Measurements from ENCODE around the gene FAM156A. TPM values are rescaled to one million over a fixed set of nuclear protein-coding genes. Genes with fewer than 3 reads are reported as not detected.
"Not testable (repeated sequence)": the region's sequence is repeated elsewhere in the genome, so short reads cannot be mapped to it uniquely, and the experiment has no call there.

The FAM156A gene, protein sequence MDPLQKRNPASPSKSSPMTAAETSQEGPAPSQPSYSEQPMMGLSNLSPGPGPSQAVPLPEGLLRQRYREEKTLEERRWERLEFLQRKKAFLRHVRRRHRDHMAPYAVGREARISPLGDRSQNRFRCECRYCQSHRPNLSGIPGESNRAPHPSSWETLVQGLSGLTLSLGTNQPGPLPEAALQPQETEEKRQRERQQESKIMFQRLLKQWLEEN
- 10 to 100 TPM in 1 of 2 donors, 1 to 10 TPM in 1; 4.6 to 55.5 TPM for total RNA-seq

DNA sequence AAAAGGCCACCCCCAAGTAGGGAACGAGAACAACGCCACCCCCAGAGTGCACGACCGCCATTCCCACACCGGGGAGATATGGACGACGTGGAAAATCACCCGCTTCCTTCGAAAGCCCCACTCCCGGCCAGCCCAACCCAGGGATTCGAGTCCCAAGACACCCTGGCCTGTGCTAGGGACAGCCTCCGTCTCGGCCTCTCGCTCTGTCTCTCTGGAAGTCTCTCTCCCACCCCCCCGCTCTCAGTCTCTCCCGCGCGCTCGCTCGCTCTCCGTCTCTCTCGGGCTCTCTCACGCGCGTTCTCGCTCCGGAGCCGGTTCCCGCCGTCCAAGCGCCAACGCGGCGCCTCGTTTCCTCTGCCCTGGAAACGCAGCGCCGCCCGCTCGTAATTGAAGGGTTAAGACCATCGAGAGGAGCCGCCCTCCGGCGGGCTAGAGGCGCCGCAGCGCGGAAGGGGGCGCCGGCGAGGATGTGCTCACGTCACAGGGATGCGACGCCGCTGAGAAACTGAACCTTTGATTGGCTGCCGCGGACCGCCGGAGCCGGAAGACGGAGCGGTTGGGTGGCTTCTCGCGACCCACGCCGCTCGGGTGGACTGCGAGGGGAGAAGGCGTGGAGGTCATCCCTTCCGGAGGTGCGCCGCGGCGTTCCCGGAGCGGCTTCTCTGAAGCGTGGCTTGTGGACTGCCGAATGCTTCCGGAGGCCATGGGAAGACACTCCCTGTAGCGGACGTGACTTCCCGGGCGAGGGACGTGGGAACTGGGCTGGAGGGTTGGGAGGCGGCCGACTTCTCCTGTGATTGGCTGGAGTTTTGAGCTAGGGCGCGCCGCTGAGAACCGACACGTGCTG lies at the start of gene FAM156A:
TSS of gene FAM156A (minus strand) at position 406 of the 847 bp plus-strand sequence. CDS start 9,930 bp downstream, outside the sequence.
- H3K4me1 ChIP-seq (replicated peaks); H3K36me3 ChIP-seq; DNase-seq (ENCODE audit: low spot score); H3K4me3 ChIP-seq; H3K9me3 ChIP-seq; intact Hi-C loops (cut with DNase I); H3K27me3 ChIP-seq (replicated peaks; ENCODE audit: insufficient read depth); H3K27ac ChIP-seq: not testable (repeated sequence)
- WGBS = no CpG with 5 or more reads among the region's 91 CpGs

DNA sequence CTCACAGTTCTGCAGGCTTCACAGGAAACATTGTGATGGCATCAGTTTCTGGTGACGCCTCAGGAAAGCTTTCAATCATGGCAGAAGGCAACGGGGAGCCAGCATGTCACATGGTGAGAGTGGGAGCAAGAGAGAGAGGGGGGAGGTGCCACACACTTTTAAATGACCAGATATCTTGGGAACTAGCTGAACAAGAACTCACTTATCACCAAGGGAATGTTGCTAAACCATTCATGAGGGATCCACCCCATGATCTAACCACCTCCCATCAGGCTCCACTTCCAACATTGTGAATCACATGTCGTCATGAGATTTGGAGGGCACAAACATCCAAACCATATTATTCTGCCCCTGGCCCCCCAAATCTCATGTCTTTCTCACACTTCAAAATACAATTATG lies 47.0 kb upstream of the FAM156A start:
- no peak overlapping the region for H3K27ac ChIP-seq
- no peak overlapping the region for H3K4me3 ChIP-seq
- intact Hi-C loops (cut with DNase I) = no loop called here
- DNase-seq (ENCODE audit: low spot score) = no peak
- 57% methylated on average over 2 of the region's 3 CpGs for WGBS
- no peaks in the 10 kb centered on the region for H3K27me3 ChIP-seq (replicated peaks; ENCODE audit: insufficient read depth)
- no peaks in the 10 kb centered on the region for H3K9me3 ChIP-seq
- TF ChIP-seq POLR2AphosphoS5 (IDR thresholded peaks at IDR 0.05) = no peak
- TF ChIP-seq, protein P1, sequence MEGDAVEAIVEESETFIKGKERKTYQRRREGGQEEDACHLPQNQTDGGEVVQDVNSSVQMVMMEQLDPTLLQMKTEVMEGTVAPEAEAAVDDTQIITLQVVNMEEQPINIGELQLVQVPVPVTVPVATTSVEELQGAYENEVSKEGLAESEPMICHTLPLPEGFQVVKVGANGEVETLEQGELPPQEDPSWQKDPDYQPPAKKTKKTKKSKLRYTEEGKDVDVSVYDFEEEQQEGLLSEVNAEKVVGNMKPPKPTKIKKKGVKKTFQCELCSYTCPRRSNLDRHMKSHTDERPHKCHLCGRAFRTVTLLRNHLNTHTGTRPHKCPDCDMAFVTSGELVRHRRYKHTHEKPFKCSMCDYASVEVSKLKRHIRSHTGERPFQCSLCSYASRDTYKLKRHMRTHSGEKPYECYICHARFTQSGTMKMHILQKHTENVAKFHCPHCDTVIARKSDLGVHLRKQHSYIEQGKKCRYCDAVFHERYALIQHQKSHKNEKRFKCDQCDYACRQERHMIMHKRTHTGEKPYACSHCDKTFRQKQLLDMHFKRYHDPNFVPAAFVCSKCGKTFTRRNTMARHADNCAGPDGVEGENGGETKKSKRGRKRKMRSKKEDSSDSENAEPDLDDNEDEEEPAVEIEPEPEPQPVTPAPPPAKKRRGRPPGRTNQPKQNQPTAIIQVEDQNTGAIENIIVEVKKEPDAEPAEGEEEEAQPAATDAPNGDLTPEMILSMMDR (IDR thresholded peaks at IDR 0.05) = no peak
- no peak for TF ChIP-seq POLR2A (IDR thresholded peaks at IDR 0.05)
- no peaks in the 10 kb centered on the region for H3K4me1 ChIP-seq (replicated peaks)
- no peaks in the 10 kb centered on the region for H3K36me3 ChIP-seq

DNA sequence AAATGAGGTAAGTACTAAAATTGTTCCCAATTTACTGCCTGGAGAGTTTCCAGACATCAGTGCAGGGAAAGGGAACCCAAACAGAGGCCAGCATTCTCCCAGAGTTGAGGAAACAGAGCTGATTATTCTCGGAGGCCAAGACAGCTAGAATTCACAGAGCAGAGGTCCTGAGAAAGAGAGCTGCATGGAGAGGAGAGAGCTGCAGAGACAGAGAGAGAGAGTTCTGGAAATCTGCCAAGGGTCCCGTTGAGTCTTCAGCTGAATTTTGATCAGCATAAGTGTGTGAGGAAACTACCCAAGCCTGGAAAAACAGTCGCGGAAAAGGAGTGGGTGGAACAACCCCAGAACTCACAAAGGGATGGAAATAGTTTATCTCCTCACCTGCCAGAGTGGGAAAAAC lies 46.5 kb upstream of the FAM156A start:
- no peak overlapping the region for H3K4me3 ChIP-seq
- H3K27me3 ChIP-seq (replicated peaks; ENCODE audit: insufficient read depth) = no peaks in the 10 kb centered on the region
- H3K36me3 ChIP-seq = no peaks in the 10 kb centered on the region
- no peak overlapping the region for H3K27ac ChIP-seq
- WGBS = 8% methylated on average over 4 of the region's 4 CpGs
- no peak for DNase-seq (ENCODE audit: low spot score)
- intact Hi-C loops (cut with DNase I) = no loop called here
- no peaks in the 10 kb centered on the region for H3K4me1 ChIP-seq (replicated peaks)
- H3K9me3 ChIP-seq = no peaks in the 10 kb centered on the region
- TF ChIP-seq, protein P1 (IDR thresholded peaks at IDR 0.05) = no peak
- TF ChIP-seq POLR2AphosphoS5 (IDR thresholded peaks at IDR 0.05) (no peak), POLR2A (IDR thresholded peaks at IDR 0.05) (no peak)

DNA sequence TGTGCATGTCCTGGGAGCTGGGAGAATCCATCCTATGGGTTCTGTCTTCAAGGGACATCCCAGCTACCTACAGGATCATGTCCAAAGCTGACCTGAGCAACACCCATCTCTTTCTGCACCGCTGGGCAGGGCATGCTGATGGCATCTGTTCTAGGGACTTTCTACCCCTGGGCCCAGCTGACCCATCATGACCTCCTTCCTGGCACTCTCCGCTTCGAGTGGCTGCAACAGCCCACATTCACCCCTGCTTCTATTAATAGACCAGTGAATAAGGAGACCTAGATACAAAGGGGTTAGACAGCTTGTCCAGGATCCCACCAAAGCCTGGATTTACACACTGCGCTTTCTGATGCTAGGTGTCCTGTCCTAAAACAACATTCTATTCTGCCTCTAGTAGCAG lies 45.7 kb upstream of the FAM156A start:
- no peak for DNase-seq (ENCODE audit: low spot score)
- Histone ChIP-seq H3K4me3 (no peak overlapping the region), H3K27ac (no peak overlapping the region), H3K27me3 (replicated peaks; ENCODE audit: insufficient read depth) (no peaks in the 10 kb centered on the region), H3K36me3 (no peaks in the 10 kb centered on the region), H3K4me1 (replicated peaks) (no peaks in the 10 kb centered on the region), H3K9me3 (no peaks in the 10 kb centered on the region)
- 85% methylated on average over 4 of the region's 4 CpGs for WGBS
- intact Hi-C loops (cut with DNase I) = no loop called here
- TF ChIP-seq POLR2A (IDR thresholded peaks at IDR 0.05) = no peak
- TF ChIP-seq POLR2AphosphoS5 (IDR thresholded peaks at IDR 0.05) = no peak
- TF ChIP-seq, protein P1 (IDR thresholded peaks at IDR 0.05) = no peak

DNA sequence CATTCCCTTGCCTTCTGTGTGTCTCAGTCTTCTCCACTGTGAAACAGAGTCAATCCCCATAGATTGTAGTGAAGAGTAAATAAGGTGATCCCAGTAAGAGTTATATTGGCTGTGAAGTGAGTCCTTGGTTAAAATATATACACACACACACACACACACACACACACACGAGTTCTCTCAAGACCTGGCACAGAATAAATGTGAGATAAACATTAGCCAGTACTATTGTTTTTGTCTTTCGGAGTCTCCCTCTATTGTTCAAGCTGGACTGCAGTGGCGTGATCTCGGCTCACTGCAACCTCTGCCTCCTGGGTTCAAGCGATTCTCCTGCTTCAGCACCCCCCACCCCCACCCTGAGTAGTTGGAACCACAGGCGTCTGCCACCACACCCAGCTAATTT lies 44.8 kb upstream of the FAM156A start:
- H3K27me3 ChIP-seq (replicated peaks; ENCODE audit: insufficient read depth) = no peaks in the 10 kb centered on the region
- TF ChIP-seq, protein P1 (IDR thresholded peaks at IDR 0.05) = no peak
- TF ChIP-seq POLR2A (IDR thresholded peaks at IDR 0.05) (no peak), POLR2AphosphoS5 (IDR thresholded peaks at IDR 0.05) (no peak)

More for the DNA sequence above, 44.8 kb upstream of the FAM156A start:
- 60% methylated on average over 1 of the region's 6 CpGs for WGBS
- Histone ChIP-seq H3K36me3 (no peaks in the 10 kb centered on the region), H3K27ac (no peak overlapping the region), H3K4me1 (replicated peaks) (no peaks in the 10 kb centered on the region), H3K9me3 (no peaks in the 10 kb centered on the region), H3K4me3 (no peak overlapping the region)
- intact Hi-C loops (cut with DNase I) = no loop called here
- no peak for DNase-seq (ENCODE audit: low spot score)

All from prostate gland (tissue), 2 donors.